GM23248 (cell line): Measurements from ENCODE around the gene ANKRD63. TPM values are rescaled to one million over a fixed set of nuclear protein-coding genes. Genes with fewer than 3 reads are reported as not detected.

ENCODE experiments used
- DNase-seq: peaks from one replicate; pipeline ENCODE4 v3.0.0-alpha.2; 2015
- H2AFZ ChIP-seq: fragments of 200-600 bp; sonication (generic); 2 replicates; pipeline ENCODE4 v1.6.1; 2016; ENCODE audit warnings: antibody characterized with exemption
- H3F3A ChIP-seq: fragments of 200-600 bp; sonication (generic); 2 replicates; pipeline ENCODE4 v1.6.1; 2016; ENCODE audit warnings: mild to moderate bottlenecking, antibody characterized with exemption, mixed run types; ENCODE audit not compliant: insufficient read depth
- H3K27ac ChIP-seq: fragments of 200-600 bp; sonication (generic); 2 replicates; pipeline ENCODE4 v1.5.1; 2016; ENCODE audit warnings: mild to moderate bottlenecking
- H3K27me3 ChIP-seq: fragments of 200-600 bp; sonication (generic); replicated peaks from 2 replicates; pipeline ENCODE4 v1.6.1; 2016; ENCODE audit warnings: mild to moderate bottlenecking; ENCODE audit not compliant: insufficient read depth
- H3K36me3 ChIP-seq: fragments of 200-600 bp; sonication (generic); 2 replicates; pipeline ENCODE4 v1.6.1; 2016; ENCODE audit warnings: low read depth, mild to moderate bottlenecking
- H3K4me1 ChIP-seq: fragments of 200-600 bp; sonication (generic); 2 replicates; pipeline ENCODE4 v1.6.1; 2016; ENCODE audit warnings: mild to moderate bottlenecking; ENCODE audit not compliant: insufficient read depth
- H3K4me2 ChIP-seq: fragments of 200-600 bp; sonication (generic); one replicate; pipeline ENCODE4 v1.6.1; 2016; ENCODE audit warnings: mild to moderate bottlenecking; ENCODE audit not compliant: unreplicated experiment
- H3K4me3 ChIP-seq: fragments of 200-600 bp; sonication (generic); 2 replicates; pipeline ENCODE4 v1.5.1; 2016; ENCODE audit warnings: mild to moderate bottlenecking
- H3K79me2 ChIP-seq: fragments of 200-600 bp; sonication (generic); 2 replicates; pipeline ENCODE4 v1.6.1; 2016; ENCODE audit warnings: mild to moderate bottlenecking; ENCODE audit not compliant: insufficient read depth
- H3K9ac ChIP-seq: fragments of 200-600 bp; sonication (generic); 2 replicates; pipeline ENCODE4 v1.6.1; 2016; ENCODE audit warnings: mild to moderate bottlenecking
- H3K9me2 ChIP-seq: fragments of 200-600 bp; sonication (generic); 2 replicates; pipeline ENCODE4 v1.6.1; 2016; ENCODE audit warnings: mixed run types, mild to moderate bottlenecking, moderate library complexity; ENCODE audit not compliant: insufficient read depth
- H3K9me3 ChIP-seq: fragments of 200-600 bp; sonication (generic); one replicate; pipeline ENCODE4 v1.6.1; 2017; ENCODE audit warnings: low read depth
- H4K20me1 ChIP-seq: fragments of 200-600 bp; sonication (generic); 2 replicates; pipeline ENCODE4 v1.6.0; 2016; ENCODE audit not compliant: insufficient read depth
- EZH2 ChIP-seq: fragments of 200-600 bp; sonication (generic); IDR thresholded peaks from 2 replicates; pipeline ENCODE4 v1.6.1; 2018; ENCODE audit warnings: antibody characterized with exemption, mild to moderate bottlenecking; ENCODE audit not compliant: insufficient read depth, poor library complexity, severe bottlenecking
- EZH2phosphoT487 ChIP-seq: fragments of 200-600 bp; sonication (generic); IDR thresholded peaks from 2 replicates; pipeline ENCODE4 v1.6.1; 2018; ENCODE audit warnings: antibody characterized with exemption, moderate library complexity, mild to moderate bottlenecking, low read depth; ENCODE audit not compliant: insufficient read depth
- WGBS, 2 experiments: methylation state at CpG; one replicate each; pipeline ENCODE4 v1.1.6; 2015 to 2017; ENCODE audit warnings: low lambda C conversion rate in 2 of 2, low coverage in 1 of 2; ENCODE audit errors: missing lambda C conversion rate in 2 of 2; 5-methylcytosine and 5-hydroxymethylcytosine counted together
- in situ Hi-C: fragments of 300-500 bp; cut with MboI; formaldehyde crosslinking; loops from 2 replicates; pipeline ENCODE4 v1.15.0; 2020
- polyA plus RNA-seq: library from polyadenylated mRNA; unstranded; fragments of >200 nt; fragmentation: Nextera tagmentation; extraction: Ambion mirVana; gene quantifications from 2 replicates; pipeline ENCODE4 v1.2.1, GENCODE V29; 2016
- total RNA-seq: library from RNA; depleted of rRNA; stranded (reverse); fragments of >200 nt; shearing (Covaris generic); gene quantifications from 2 replicates; pipeline ENCODE4 v1.2.3, GENCODE V29; 2014

ANKRD63 gene
- total and polyA plus RNA-seq, 2 experiments from 2014 or later, result not detected

DNA sequence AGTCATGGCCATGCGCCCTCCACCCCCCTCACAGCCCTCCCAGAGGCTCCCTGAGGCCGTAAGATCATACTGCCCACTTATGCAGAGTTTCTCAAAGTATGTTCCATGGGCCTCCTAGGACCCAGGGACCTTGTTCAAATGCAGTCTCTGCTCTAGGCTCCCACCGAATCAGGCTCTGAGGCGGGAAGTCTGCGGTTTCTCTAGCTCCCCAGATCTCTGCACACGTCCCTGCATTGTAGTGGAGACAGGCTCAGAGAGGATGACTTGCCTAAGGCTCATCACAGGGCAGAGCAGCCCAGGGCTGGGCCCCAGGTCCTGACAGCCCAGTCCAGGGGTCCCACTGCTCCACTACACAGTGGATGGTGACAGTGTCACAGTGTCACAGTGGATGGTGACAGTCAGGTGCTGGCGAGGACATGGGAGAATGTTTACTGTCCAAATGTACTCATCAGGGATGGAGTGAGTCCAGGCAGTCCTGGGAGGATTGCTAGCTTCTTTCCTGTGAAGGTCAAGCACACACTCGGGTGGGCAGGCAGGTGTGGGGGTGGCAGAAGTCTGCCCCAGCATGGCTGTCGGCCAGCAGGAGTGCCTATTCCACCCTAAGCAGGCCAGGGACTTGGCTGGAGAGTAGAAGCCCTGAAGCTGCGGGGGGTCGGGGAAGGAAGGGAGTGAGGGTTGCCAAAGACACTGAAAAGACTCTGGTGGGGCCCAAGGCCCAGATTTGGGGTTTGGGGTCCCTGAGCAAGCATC, 12.4 kb downstream of the ANKRD63 start:
- H3K4me3 ChIP-seq, result no peak overlapping the region
- no peaks in the 10 kb centered on the region for H3K36me3 ChIP-seq
- no peak for DNase-seq
- 71 to 73% methylated on average over 11 of the region's 11 CpGs for WGBS, 2 experiments
- H3K27me3 ChIP-seq, result no peaks in the 10 kb centered on the region
- in situ Hi-C loops, result loop anchor here (10.0 kb wide), 1 partner anchor 226 kb away; no protein-coding TSS in a partner anchor
- peaks cover 3% of the 10 kb centered on the region; the same call in 1 of the 2 replicates for H3K4me1 ChIP-seq
- H3K9ac ChIP-seq, result no peak overlapping the region
- H3F3A ChIP-seq, result no peaks in the 10 kb centered on the region
- H3K9me3 ChIP-seq, result no peaks in the 10 kb centered on the region
- H4K20me1 ChIP-seq, result no peaks in the 10 kb centered on the region
- H3K27ac ChIP-seq, result no peak overlapping the region
- H3K4me2 ChIP-seq, result no peak overlapping the region
- H3K9me2 ChIP-seq, result no peaks in the 10 kb centered on the region
- H2AFZ ChIP-seq, result no peak overlapping the region
- no peaks in the 10 kb centered on the region for H3K79me2 ChIP-seq
- TF ChIP-seq EZH2 (no peak), EZH2phosphoT487 (no peak)

DNA sequence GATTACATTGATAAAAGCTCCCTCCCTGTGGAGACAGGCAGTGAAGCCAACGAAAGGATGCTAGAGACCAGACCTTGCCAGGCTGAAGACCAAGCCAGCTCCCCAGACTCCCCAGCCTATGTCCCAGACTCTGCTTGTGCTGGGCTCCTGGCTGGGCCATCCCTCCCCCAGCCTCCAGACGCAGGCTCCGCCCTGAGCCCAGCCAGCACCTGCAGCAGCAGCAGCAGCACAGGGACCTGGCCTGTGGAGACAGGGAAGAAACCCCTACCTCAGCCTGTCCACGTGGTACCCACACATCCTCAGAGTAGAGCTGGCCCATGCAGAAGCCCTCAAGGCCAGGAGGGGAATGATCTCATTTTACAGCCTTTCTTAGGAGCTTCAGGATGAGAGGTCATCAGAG, 13.3 kb downstream of the ANKRD63 start:
- in situ Hi-C loops, result loop anchor here (10.0 kb wide), 1 partner anchor 225 kb away; no protein-coding TSS in a partner anchor
- no peaks in the 10 kb centered on the region for H3K79me2 ChIP-seq
- no peak overlapping the region for H3K27ac ChIP-seq
- H3K9ac ChIP-seq, result no peak overlapping the region
- no peak overlapping the region for H3K4me2 ChIP-seq
- H3K36me3 ChIP-seq, result no peaks in the 10 kb centered on the region
- WGBS, 2 experiments, result 59% methylated on average over 4 of the region's 4 CpGs
- no peaks in the 10 kb centered on the region for H3K9me2 ChIP-seq
- no peaks in the 10 kb centered on the region for H3F3A ChIP-seq
- no peaks in the 10 kb centered on the region for H4K20me1 ChIP-seq
- no peaks in the 10 kb centered on the region for H3K9me3 ChIP-seq
- TF ChIP-seq EZH2phosphoT487, result no peak
- no peak for TF ChIP-seq EZH2
- no peak overlapping the region for H2AFZ ChIP-seq
- no peak overlapping the region for H3K4me3 ChIP-seq
- DNase-seq, result no peak
- no peaks in the 10 kb centered on the region for H3K27me3 ChIP-seq
- peaks cover 3% of the 10 kb centered on the region; the same call in 1 of the 2 replicates for H3K4me1 ChIP-seq

GRCh38 chr15:40267670-40268069, 15.2 kb downstream of the ANKRD63 start:
- Histone ChIP-seq H3K4me1 (peaks cover 7% of the 10 kb centered on the region), H3K79me2 (no peaks in the 10 kb centered on the region), H2AFZ (no peak overlapping the region), H3K9me2 (no peaks in the 10 kb centered on the region), H3K9me3 (no peaks in the 10 kb centered on the region), H3K27ac (no peak overlapping the region), H3K36me3 (no peaks in the 10 kb centered on the region), H3K4me3 (no peak overlapping the region), H3K27me3 (no peaks in the 10 kb centered on the region), H3F3A (0 out of 2 replicates have a peak, but pooled peaks cover 3% of the 10 kb centered on the region), H4K20me1 (no peaks in the 10 kb centered on the region), H3K9ac (no peak overlapping the region), H3K4me2 (no peak overlapping the region)
- no peak for DNase-seq
- no peak for TF ChIP-seq EZH2
- TF ChIP-seq EZH2phosphoT487, result no peak
- 85 to 91% methylated on average over 4 of the region's 4 CpGs for WGBS, 2 experiments
- in situ Hi-C loops, result no loop called here

DNA sequence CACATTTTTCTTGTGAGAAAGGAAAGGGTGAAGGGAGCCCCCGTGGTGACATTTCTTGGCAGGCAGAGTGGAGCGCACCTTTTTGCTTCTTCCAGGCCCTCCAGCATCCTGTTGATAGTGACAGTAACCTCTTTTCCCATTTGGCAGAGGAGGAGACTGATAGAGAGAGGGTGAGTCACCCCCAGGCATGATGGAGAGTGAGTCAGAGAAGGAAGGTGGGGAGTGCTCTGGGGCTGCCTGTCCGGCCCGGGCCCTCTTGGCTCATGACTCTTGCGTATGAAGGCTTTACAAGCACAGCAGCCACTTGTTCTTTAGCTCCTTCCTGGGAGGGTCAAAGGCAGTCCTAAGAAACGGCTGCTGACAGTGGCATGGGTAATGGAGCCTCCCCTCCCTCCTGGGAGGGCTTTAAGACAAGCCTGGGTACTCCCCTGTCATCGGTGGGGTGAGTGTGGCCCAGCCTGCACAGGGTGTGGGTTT, 16.0 kb downstream of the ANKRD63 start:
- H3K4me2 ChIP-seq, result no peak overlapping the region
- no peaks in the 10 kb centered on the region for H3K36me3 ChIP-seq
- H3K4me1 ChIP-seq, result peaks cover 7% of the 10 kb centered on the region
- H3K9me2 ChIP-seq, result no peaks in the 10 kb centered on the region
- H3K79me2 ChIP-seq, result no peaks in the 10 kb centered on the region
- H3F3A ChIP-seq, result 0 out of 2 replicates have a peak, but pooled peaks cover 7% of the 10 kb centered on the region
- in situ Hi-C loops, result no loop called here
- H3K9me3 ChIP-seq, result no peaks in the 10 kb centered on the region
- no peak overlapping the region for H3K27ac ChIP-seq
- H3K4me3 ChIP-seq, result no peak overlapping the region
- peak; percentile 93 for DNase-seq
- no peak overlapping the region for H2AFZ ChIP-seq
- no peaks in the 10 kb centered on the region for H3K27me3 ChIP-seq
- TF ChIP-seq EZH2 (no peak), EZH2phosphoT487 (no peak)
- no peak overlapping the region for H3K9ac ChIP-seq
- H4K20me1 ChIP-seq, result no peaks in the 10 kb centered on the region
- 36 to 44% methylated on average over 7 of the region's 7 CpGs for WGBS, 2 experiments
